K562 (cell line): ENCODE data around the gene ZNF432. TPM values are rescaled to one million over a fixed set of nuclear protein-coding genes. Genes with fewer than 3 reads are reported as not detected.
A peak's percentile ranks its signal among the peaks of the same experiment; 100 is the strongest.

Experiments
- CAMTA2 ChIP-seq: fragments of 250-450 bp; sonication (Bioruptor Pico); conservative IDR thresholded peaks from 2 replicates; pipeline ENCODE4 v1.5.1; 2022
- CEBPG ChIP-seq, 3 experiments: fragments of 200-800 bp in 1 of 3; sonication (Bioruptor generic) in 1 of 3; sonication (generic) in 1 of 3; formaldehyde crosslinking in 1 of 3; IDR thresholded peaks in 2 of 3; conservative IDR thresholded peaks in 1 of 3; 2 replicates each; pipeline versions ENCODE4 v1.6.1 to v1.8.0; 2016 to 2022; ENCODE audit warnings: missing compliant biosample characterization in 2 of 3, missing genetic modification characterization in 2 of 3, mild to moderate bottlenecking in 1 of 3, missing genetic modification reagents in 1 of 3
- CLOCK ChIP-seq: fragments of 250-450 bp; sonication (Bioruptor Pico); IDR thresholded peaks from 2 replicates; pipeline ENCODE4 v1.4.0; 2020; ENCODE audit warnings: mild to moderate bottlenecking, moderate library complexity, borderline replicate concordance
- EGR1 ChIP-seq: fragments of 450-650 bp; conservative IDR thresholded peaks from 2 replicates; pipeline ENCODE4 v1.6.1; 2017; ENCODE audit warnings: mild to moderate bottlenecking
- HDAC3 ChIP-seq: fragments of 450-650 bp; IDR thresholded peaks from 2 replicates; pipeline ENCODE4 v1.6.1; 2018; ENCODE audit warnings: borderline replicate concordance, mild to moderate bottlenecking, moderate library complexity; ENCODE audit not compliant: partially characterized antibody
- IRF2 ChIP-seq: sonication (generic); formaldehyde crosslinking; IDR thresholded peaks from 2 replicates; pipeline ENCODE4 v1.8.1; 2022; ENCODE audit warnings: mild to moderate bottlenecking, missing genetic modification reagents
- MYNN ChIP-seq, 2 experiments: sonication (generic); formaldehyde crosslinking in 1 of 2; IDR thresholded peaks; 2 replicates each; pipeline versions ENCODE4 v1.5.0 to v1.6.1; 2016 to 2020; ENCODE audit warnings: antibody characterized with exemption in 1 of 2, missing genetic modification reagents in 1 of 2
- NBN ChIP-seq: fragments of 450-650 bp; IDR thresholded peaks from 2 replicates; pipeline ENCODE4 v1.6.1; 2016; ENCODE audit warnings: low read depth, mild to moderate bottlenecking
- NEUROD1 ChIP-seq: fragments of 150-350 bp; IDR thresholded peaks from 2 replicates; pipeline ENCODE4 v1.6.1; 2014; ENCODE audit warnings: borderline replicate concordance, low read length, low read depth; ENCODE audit not compliant: partially characterized antibody
- PCBP1 ChIP-seq: fragments of 200-400 bp; formaldehyde crosslinking; IDR thresholded peaks from 2 replicates; pipeline ENCODE4 v1.6.1; 2018; ENCODE audit warnings: mild to moderate bottlenecking, low read depth, low read length; ENCODE audit not compliant: poor library complexity, severe bottlenecking
- PML ChIP-seq: IDR thresholded peaks from 2 replicates; pipeline ENCODE4 v1.6.1; 2012; ENCODE audit warnings: low read length, inconsistent platforms
- RNF219 ChIP-seq: fragments of 250-450 bp; sonication (Bioruptor Pico); IDR thresholded peaks from 2 replicates; pipeline ENCODE4 v1.5.0; 2022; ENCODE audit warnings: mild to moderate bottlenecking
- SMARCC2 ChIP-seq: fragments of 450-650 bp; IDR thresholded peaks from 2 replicates; pipeline ENCODE4 v1.6.1; 2017; ENCODE audit warnings: antibody characterized with exemption, moderate library complexity, mild to moderate bottlenecking, low read depth
- WHSC1 ChIP-seq: IDR thresholded peaks from one replicate; pipeline ENCODE4 v1.6.1; 2012; ENCODE audit warnings: low read length, control low read depth, inconsistent platforms
- XRCC3 ChIP-seq: fragments of 450-650 bp; IDR thresholded peaks from 2 replicates; pipeline ENCODE4 v1.6.1; 2017; ENCODE audit warnings: mild to moderate bottlenecking, moderate library complexity
- ZC3H4 ChIP-seq: sonication (generic); formaldehyde crosslinking; IDR thresholded peaks from 2 replicates; pipeline ENCODE4 v1.9.0; 2021; ENCODE audit warnings: missing genetic modification reagents, borderline replicate concordance
- ZNF354B ChIP-seq: fragments of 250-450 bp; sonication (Bioruptor Pico); IDR thresholded peaks from 2 replicates; pipeline ENCODE4 v1.4.0; 2020
- ZNF586 ChIP-seq: fragments of 450-650 bp; formaldehyde crosslinking; conservative IDR thresholded peaks from 2 replicates; pipeline ENCODE4 v1.4.0; 2020; ENCODE audit warnings: mild to moderate bottlenecking, moderate library complexity
- ZSCAN32 ChIP-seq: fragments of 450-650 bp; formaldehyde crosslinking; IDR thresholded peaks from 2 replicates; pipeline ENCODE4 v1.4.0; 2020; ENCODE audit warnings: mild to moderate bottlenecking, moderate library complexity
- polyA plus RNA-seq, 8 experiments: library from polyadenylated mRNA; depleted of rRNA in 4 of 8; stranded (reverse) in 5 of 8; unstranded in 3 of 8; fragments of >200 nt; fragmentation: Nextera tagmentation in 2 of 8; fragmentation: Illumina TruSeq in 1 of 8; extraction: Ambion mirVana in 2 of 8; extraction: Trizol in 1 of 8; gene quantifications; 2 replicates each; pipeline versions ENCODE4 v1.2.1 to v1.2.3, GENCODE V29; 2011 to 2014; ENCODE audit warnings: inconsistent platforms in 1 of 8, missing spikeins in 1 of 8
- total RNA-seq, 7 experiments: library from RNA; depleted of rRNA in 6 of 7; stranded (reverse); fragments of >200 nt in 6 of 7; fragmentation: Illumina TruSeq in 2 of 7; extraction: Trizol in 2 of 7; gene quantifications; 2 replicates each; pipeline versions ENCODE4 v1.2.1 to v1.2.3, GENCODE V29; 2011 to 2021; ENCODE audit warnings: low replicate concordance in 1 of 7
- TF ChIP-seq, protein P1 (sequence below): IDR thresholded peaks from 3 replicates; pipeline ENCODE4 v1.6.1; 2011; ENCODE audit warnings: borderline replicate concordance, mild to moderate bottlenecking, moderate library complexity; ENCODE audit not compliant: insufficient read length; ENCODE audit errors: extremely low read depth

ZNF432 gene
- total and polyA plus RNA-seq, 9 of the 15 experiments (the other 6 are each of a cell fraction or from before 2014, with no cell fraction given) = 2.6 to 6.8 (median 4.0) TPM

- TF ChIP-seq RNF219 (no peak), PML (0 out of 2 replicates have a peak, but pooled peaks have one; percentile 40), ZNF586 (CRISPR knock-in tag) (no peak), SMARCC2 (no peak), MYNN (IDR thresholded peaks at IDR 0.05) (no peak), MYNN (CRISPR knock-in tag; IDR thresholded peaks at IDR 0.05) (no peak), ZSCAN32 (CRISPR knock-in tag) (no peak), PCBP1 (peak; percentile 45), ZNF354B (no peak), CLOCK (CRISPR knock-in tag) (no peak), ZC3H4 (CRISPR knock-in tag) (no peak), IRF2 (no peak), WHSC1 (no peak), CAMTA2 (CRISPR knock-in tag) (no peak), EGR1 (no peak), HDAC3 (no peak), NEUROD1 (no peak), CEBPG (CRISPR knock-in tag; IDR thresholded peaks at IDR 0.05) (no peak), CEBPG (tag; conservative IDR thresholded peaks at IDR 0.05 in 1 of 2, IDR thresholded peaks at IDR 0.05 in 1 of 2) (no peak), NBN (peak; percentile 78; the same call in 1 of the 2 replicates), XRCC3 (no peak)
- TF ChIP-seq, protein P1, sequence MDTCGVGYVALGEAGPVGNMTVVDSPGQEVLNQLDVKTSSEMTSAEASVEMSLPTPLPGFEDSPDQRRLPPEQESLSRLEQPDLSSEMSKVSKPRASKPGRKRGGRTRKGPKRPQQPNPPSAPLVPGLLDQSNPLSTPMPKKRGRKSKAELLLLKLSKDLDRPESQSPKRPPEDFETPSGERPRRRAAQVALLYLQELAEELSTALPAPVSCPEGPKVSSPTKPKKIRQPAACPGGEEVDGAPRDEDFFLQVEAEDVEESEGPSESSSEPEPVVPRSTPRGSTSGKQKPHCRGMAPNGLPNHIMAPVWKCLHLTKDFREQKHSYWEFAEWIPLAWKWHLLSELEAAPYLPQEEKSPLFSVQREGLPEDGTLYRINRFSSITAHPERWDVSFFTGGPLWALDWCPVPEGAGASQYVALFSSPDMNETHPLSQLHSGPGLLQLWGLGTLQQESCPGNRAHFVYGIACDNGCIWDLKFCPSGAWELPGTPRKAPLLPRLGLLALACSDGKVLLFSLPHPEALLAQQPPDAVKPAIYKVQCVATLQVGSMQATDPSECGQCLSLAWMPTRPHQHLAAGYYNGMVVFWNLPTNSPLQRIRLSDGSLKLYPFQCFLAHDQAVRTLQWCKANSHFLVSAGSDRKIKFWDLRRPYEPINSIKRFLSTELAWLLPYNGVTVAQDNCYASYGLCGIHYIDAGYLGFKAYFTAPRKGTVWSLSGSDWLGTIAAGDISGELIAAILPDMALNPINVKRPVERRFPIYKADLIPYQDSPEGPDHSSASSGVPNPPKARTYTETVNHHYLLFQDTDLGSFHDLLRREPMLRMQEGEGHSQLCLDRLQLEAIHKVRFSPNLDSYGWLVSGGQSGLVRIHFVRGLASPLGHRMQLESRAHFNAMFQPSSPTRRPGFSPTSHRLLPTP = no peak
These were observed 20.4 kb downstream of the ZNF432 start, which contains the start of gene ZNF614 (continued) for GRCh38 chr19:52028027-52028779.
